CD4-positive, alpha-beta T cell treated with Interleukin-1 beta for 1 hour (primary cell): ENCODE results near the gene INTS15.
"Not testable (repeated sequence)": the region's sequence is repeated elsewhere in the genome, so short reads cannot be mapped to it uniquely, and the experiment has no call there.

Experiments used
- DNase-seq, 2 donors: peaks; one replicate each; pipeline ENCODE4 v3.0.0-alpha.2; 2020 to 2022

Gene INTS15

DNA sequence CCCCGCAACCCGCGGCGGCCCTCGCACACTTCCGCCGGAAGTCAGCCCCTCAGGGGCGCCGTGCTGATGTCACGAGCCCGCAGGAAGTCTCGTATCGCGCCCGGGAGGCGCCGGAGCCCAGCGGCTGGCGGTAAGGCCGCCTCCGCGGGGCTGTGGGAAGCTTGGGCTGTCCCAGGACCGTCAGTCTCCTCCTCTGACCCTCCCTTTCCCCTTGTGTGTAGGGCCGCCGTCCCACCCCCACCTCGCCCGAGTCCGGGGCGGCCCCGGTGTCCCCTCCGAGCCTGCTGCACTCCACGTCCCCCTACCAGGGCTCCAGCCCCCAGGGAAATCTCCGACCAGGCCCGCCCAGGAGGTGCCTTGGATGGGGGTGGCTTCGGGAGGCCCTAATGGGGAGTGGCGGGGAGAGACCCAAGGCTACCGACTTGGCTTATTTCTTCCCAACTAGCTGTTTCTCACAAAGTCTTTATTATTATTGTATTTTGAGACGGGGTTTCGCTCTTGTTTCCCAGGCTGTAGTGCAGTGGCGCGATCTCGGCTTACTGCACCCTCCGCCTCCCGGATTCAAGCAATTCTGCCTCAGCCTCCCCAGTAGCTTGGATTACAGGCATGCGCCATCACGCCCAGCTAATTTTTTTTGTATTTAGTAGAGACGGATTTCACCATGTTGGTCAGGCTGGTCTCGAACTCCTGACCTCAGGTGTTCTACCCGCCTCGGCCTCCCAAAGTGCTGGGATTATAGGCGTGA lies 12.3 kb upstream of the INTS15 start, which contains the start of gene ZDHHC4:
Gene ZDHHC4 (plus strand): TSS at position 86 of the 745 bp plus-strand sequence. CDS start 3,108 bp downstream, outside the sequence.
- peak; percentile 88 to 92 for DNase-seq

DNA sequence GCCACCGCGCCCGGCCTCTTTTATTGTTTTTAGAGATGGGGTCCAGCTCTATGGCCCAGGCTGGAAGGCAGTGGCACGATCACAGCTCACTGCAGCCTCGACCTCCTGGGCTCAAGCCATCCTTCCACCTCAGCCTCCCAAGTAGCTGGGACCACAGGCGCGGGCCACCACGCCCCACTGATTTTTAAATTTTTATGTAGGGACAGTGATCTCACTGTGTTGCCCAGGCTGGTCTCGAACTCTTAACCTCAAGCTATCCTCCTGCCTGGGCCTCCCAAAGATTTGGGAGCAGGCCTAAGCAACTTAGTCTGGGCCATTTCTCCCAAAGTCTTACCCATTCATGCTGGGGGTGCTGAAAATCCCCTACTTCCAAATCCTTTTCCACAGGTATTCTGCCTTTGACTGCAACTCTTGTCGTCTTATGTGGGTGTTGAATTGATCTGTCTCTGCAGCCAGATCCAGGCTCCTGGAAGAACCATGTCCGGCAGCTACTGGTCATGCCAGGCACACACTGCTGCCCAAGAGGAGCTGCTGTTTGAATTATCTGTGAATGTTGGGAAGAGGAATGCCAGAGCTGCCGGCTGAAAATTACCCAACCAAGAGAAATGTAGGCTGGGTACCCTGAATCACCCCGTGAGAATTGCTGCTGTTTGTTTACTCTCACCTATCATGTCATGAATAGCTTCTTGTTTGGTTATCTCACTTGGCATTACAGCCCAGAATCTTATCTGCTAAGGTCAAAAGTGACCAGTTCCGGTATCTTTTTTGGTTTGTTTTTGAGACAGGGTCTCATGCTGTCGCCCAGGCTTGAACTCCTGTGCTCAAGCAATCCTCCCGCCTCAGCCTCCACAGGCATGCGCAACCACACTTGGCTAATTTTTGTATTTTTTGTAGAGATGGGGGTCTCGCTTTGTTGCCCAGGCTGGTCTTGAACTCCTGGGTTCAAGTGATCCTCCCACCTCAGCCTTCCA lies 11.4 kb upstream of the INTS15 start:
- DNase-seq, result no peak

DNA sequence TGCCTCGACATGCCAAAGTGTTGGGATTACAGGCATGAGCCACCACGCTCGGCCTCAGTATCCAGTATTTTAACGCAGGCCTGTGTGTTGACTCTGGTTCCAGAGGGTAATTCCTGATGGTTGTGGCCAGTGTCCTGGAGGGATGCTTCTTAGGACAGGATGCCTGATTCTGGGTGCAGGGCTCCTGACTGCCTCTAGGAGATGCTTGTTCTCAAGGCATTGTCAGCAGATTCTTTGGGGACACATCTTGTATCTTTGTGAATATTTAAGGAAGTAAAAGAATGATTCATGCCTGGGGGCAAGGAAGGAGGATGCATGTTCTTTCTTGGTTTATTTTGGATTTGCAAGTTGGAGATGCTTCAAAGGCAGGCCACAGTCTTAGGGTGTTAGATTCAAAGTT lies 10.4 kb upstream of the INTS15 start:
- peak in 1 of 2 donors; percentile 15 for DNase-seq

DNA sequence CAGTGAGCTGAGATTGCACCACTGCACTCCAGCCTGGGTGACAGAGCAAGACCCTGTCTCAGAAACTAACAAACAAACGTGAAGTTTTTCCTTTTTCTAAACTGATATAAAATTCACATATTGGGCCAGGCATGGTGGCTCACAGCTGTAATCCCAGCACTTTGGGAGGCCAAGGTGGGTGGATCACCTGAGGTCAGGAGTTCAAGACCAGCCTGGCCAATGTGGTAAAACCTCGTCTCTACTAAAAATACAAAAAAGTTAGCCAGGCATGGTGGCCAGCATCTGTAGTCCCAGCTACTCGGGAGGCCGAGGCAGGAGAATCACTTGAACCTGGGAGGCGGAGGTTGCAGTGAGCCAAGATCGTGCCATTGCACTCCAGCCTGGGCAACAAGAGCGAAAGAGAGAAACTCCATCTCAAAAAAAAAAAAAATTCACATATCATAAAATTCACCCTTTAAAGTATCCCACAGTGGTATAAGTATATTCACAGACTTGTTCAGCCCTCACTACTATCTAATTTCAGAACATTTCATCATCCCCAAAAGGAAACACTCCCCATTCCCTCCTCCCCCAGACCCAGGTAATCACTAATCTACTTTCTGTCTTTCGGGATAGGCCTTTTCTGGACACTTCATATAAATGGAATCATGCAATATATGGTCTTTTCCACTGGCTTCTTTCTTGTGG lies 3.9 kb upstream of the INTS15 start:
- not testable (repeated sequence) for DNase-seq

DNA sequence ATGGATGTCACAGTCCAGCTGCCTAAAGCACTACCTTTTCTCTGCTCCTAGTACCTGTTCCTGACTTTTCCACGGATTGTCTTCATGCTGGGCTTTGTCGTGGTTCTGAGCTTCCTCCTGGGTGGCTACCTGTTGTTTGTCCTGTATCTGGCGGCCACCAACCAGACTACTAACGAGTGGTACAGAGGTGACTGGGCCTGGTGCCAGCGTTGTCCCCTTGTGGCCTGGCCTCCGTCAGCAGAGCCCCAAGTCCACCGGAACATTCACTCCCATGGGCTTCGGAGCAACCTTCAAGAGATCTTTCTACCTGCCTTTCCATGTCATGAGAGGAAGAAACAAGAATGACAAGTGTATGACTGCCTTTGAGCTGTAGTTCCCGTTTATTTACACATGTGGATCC lies 1.3 kb upstream of the INTS15 start:
- no peak for DNase-seq

DNA sequence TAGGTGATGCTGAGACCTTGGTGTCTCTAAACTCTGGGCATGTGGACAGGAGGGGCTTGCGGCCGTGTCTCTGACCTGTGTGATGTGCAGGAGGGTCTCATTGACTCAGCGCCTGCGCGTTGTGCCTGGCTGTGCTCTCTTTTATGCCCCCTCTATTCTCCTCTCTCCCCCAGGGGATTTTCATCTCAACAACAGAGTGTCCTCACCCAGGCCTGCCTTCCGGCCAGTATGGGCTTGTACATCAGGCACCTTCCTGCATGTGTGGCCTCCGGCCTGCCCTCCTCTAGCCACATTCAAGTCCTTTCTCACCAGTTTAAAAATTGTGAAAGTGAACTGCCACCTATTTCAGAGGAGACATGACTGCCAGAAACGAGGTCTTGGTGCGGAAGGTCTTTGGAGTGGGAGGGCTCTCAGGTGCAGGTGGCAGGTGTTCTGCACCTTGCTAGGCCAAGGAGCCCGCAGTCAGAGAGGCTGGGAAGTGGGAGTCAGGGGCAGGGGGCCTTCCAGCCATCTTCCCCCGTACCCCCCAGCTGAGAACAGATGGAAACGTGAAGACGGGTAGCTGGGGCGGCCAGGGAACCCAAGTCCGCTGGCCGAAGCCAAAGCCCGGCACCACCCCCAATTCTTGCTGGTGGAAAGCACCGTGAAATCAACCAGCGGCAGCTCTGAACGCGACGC lies 531 bp upstream of the INTS15 start:
- no peak for DNase-seq

DNA sequence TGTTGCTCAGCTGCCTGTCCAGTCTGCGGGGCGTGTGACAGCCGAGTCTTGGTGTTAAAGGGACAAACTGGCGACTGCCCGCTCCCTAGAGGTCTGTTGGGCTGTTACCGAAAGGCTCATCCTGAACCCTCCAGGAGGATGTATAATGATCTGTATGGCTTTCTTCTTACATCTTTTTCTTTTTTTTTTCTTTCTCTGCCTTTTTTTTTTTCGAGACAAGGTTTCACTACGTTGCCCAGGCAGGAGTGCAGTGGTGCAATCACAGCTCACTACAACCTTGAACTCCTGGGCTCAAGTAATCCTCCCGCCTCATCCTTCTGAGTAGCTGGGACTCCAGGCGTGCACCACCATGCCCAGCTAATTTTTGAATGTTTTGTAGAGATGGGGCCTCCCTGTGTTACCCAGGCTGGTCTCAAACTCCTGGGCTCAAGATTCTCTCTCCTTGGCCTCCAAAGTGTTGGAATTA lies 857 bp downstream of the INTS15 start:
- no peak for DNase-seq

DNA sequence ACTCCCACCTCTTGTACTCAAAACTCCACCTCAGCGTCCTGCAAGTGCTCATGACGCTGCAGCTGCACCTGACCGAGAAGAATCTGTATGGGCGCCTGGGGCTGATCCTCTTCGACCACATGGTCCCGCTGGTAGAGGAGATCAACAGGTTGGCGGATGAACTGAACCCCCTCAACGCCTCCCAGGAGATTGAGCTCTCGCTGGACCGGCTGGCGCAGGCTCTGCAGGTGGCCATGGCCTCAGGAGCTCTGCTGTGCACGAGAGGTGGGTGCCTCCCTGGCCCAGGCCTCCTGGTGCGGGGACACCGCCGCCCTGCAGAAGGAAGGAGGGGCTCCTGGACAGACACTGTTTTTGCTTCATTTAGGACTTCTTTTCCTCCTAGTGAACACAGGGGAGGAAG lies 10.3 kb downstream of the INTS15 start:
- no peak for DNase-seq

DNA sequence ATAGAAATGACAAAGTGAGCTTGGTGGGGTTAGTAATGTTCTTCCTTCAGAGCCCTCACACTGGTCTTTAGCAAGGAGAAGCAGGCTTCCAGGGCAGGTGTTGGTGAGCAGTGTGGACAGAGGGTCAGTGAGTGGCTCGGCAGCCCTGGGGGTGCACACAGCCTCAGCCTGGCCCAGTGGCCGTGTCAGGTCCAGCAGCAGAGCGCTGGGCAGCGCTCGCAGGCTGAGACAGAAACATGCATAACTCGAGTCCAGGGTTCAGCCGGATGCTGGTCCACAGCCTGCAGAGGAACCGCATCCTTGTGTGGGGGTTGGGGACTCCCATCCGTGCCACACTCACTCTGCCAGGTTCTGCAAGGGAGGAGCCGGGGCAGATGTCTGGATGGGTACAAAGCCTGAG lies 14.6 kb downstream of the INTS15 start:
- DNase-seq, result no peak

DNA sequence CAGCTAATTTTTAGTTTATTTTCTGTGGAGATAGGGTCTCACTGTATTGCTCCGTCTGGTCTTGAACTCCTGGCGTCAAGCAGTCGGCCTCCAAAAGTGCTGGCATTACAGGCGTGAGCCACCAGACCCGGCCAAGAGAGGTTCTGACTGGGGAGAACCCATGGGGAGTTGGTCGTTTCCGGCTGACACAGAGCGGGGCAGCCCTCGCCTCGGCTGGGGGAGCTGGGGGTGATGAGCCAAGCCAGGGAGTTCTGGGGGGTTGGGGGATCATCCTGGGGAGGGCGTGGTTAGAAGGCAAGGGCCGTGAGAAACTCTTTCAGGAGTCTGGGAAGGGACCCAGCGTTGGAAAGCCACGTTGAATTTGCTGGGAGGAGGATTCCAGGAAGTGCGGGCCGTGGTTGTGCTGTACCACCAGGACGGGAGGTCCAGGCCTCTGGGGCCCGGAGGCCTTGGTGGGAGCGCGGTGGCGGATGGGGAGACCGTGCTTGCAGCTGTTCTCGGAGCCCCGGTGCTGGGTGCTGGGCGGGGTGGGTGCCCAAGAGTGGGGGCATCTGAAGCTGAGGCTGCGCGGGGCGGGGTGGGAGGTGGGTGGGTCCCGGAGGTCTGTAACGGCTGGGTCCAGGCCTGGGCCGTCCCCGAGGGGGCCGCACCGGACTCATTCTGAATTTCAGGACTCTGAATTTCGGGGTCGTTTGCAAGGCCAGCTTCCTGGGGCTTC lies 17.2 kb downstream of the INTS15 start:
- DNase-seq, result no peak

DNA sequence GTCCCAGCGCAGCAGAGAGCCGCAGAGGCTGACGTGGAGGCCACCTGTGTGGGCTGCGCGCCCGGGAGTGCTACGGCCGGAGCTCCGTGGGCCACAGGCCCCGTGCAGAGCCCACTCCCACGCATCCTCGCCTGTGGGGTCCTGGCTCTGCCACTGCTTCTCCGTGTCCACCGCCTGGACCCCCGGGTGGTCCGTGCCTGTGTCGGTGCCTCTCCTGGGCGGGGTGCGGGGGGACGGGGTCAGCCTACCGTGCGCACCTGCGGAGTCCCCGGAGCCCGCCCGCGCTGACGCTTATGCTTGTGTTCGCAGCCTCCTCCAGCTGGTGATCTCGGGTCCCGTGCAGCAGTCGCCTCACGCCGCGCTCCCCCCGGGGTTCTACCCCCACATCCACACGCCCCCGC lies 17.8 kb downstream of the INTS15 start:
- DNase-seq, result no peak

DNA sequence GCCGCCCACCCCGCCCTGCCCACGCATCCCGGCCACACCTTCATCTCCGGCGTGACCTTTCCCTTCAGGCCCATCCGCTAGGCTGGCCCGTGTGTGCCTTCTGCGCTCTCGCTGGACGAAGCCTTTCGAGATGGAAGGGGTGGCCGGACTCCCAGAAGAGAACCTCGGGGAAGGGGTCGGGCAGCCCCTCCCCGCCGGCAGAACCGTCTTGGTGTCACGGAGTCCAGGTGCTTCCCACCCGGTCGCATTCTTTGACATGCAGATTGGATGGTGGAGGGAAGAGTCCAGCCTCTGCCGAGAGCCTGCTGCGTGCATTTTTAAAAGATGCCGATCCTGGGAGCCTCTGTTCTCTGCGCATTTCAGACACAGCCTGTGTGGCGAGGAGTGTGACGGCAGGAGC lies 18.3 kb downstream of the INTS15 start:
- no peak for DNase-seq

DNA sequence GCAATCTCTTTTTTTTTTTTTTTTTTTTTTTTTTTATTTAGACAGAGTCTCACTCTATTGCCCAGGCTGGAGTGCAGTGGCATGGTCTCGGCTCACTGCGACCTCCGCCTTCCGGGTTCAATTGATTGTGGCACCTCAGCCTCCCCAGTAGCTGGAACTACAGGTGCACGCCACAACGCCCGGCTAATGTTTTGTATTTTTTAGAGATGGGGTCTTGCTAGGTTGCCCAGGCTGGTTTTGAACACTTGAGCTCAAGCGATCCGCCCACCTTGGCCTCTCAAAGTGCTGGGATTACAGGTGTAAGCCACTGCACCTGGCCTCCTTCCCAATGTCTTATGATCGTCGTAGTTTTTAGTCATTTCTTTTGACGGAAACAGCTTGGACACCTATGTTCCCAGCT lies 19.0 kb downstream of the INTS15 start:
- no peak for DNase-seq

DNA sequence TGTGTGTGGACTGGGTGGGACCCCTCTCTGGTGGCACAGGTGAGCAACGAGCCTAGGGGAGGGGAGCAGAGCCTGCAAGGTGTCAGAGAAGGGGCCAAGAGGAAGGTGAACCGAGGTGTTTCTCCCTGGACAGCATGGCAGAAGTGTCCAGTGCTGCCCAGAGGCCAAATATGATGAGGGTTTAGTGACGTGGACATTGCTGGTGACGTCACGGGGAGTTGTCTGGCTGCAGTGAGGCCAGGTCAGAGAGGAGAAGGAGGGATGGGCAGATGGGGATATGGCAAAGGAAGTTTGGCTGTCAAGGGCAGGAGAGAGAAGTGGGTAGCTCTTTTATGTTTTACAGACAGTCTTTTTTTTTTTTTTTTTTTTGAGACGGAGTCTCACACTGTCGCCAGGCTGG lies 23.0 kb downstream of the INTS15 start:
- DNase-seq, result no peak

DNA sequence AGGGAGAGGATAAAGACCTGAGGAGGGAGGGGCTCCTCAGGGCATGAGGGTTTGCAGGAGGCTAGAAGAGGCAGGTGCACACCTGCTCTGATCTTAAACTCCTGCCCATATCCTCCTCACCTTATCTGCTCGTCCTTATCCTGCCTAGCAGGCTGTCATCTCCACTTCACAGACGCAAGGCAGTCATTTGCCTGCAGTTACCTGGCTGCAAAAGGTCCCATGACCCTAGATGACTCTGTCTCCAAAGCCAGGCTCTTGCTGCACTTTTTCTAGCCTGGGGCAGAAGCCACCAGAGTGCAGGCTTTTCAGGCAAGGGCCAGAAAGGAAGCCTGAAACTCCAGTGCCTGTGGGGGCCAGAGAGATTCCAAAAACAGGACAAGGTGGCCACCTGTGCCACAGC lies 23.9 kb downstream of the INTS15 start:
- DNase-seq, result no peak

DNA sequence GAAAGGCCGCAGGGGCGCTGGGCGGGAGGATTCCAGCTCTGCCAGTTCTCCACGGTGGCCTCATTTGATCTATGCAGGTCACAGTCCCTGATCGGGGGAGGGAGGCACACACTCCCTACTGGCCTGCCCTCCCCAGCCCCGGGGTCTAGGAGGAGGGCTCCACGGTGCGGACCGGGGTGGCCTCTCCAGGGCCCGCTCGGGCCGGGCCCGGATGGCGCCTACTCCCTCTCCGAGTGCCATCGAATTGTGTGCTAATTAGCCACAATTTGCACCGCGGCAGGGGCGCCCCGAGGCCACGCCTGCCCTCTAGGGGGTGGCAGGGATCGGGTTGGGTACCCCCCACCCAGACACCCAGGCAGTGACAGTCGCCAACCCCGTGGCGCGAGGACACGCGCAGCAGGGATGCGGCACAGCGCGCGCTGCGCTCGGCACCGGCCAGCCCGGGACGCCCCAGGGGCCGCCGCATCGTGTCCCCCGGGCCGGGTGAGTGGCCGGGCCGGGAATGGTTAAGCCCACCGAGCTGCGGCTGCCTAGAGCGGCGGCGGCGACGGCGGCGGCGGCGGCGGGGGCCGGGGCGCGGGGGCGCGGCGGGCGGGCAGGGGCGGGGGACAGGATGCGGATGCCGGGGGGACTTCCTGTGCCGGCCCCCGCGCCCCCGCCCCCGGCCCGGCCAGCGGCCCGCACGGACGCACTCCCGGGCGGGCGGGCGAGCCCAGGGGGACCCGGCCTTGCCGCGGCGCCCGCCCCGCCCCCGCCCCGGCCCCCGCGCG lies 25.3 kb downstream of the INTS15 start, which contains the start of gene ZNF853:
Gene ZNF853 (plus strand): TSS at position 658 of the 770 bp plus-strand sequence. CDS start 565 bp downstream, outside the sequence.
- peak in 1 of 2 donors; percentile 29 for DNase-seq

DNA sequence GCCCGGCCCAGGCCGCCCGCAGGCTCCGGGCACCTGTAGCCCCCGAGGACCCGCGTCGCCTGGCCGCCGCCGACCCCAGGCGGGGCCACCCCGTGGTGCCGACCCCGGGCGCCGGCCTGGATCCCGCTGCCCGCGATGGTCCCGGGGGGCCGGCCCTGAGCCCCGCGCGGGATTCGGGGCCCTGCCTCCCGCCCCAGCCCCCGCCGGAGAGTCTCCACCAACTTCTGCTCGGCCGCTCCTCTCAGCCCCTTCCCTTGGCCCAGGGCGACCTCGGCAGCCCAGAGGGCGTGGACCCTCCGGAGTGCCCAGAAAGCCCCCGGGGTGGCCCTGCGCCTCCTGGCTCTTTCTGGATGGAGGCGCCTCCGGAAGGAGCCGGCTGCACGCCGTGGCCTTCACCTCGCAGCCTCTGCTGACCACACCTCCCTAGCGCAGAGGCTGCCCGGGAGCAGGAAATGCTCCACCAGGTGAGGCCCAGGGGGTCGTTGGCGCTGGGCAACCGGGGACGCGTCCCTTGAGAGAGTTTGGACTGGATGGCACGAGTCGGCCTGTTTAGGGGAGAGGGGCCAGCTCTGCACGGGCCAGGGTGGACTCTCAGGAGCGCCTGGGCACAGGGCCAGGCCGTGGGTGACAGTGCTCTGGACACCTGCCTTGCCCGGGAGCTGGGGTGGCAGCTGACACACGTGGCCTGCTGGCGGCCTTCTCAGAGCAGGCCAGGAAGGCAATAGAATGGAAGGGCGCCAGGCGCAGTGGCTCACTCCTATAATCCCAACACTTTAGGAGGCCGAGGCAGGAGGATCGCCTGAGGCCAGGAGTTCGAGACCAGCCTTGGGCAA lies 26.1 kb downstream of the INTS15 start:
- DNase-seq, result no peak

DNA sequence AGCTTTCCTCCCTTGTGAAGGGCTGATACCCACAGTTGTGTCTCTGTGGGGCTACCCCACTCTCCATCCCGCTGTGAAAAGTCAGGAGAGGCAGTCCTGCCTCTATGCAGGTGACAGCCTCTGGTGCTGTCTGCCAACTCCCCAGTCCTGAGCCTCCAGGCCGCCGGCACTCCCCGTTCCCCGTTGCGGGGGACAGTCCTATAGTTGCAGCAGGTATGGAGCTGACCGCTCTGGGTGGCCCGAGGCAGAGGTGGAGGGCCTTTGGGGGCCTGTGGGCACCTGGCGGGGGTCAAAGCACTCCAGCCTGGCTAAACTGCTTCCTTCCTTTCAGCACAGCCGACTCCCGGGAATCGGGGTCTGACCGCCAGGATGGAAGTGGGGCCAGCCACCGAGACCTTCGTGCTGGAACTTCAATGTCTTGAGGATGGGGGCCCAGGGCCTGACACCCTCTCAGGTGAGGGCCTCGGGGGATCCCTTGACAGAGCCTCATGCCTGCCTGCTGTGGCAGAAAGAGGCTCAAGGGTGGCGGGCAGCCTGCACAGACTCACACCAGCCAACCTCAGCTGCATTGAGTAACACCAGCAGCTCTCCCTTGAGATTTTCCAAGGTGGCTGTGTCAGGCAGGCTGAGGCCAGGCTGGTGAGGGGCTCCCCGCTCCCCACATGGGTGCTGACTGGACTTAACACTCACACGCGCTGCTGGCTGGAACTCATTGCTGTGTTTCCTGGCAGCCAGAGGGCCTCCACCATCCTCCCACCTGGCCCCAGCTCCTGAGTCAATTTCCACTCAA lies 27.2 kb downstream of the INTS15 start:
- no peak for DNase-seq

DNA sequence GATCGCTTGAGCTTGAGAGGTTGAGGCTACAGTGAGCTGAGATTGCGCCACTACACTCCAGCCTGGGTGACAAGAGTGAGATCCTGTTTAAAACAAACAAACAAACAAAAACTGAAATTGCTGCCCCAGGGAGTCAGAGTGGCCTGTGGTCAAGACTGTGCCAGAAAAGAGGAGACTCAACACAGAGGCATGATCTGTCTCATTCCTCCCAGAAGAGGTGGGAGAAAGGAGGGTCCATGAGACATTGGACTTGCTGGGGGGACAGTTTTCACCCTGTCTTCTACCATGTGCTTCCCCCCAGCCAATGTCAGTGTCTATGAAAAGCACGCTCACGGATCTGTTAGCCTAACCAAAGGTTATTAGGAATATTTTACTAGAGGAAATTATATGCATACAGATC lies 28.8 kb downstream of the INTS15 start:
- no peak for DNase-seq
